Hepatocyte (in vitro differentiated cells): Measurements from ENCODE around the gene AZIN2.

Experiments
- EZH2 ChIP-seq: fragments of 200-600 bp; sonication (generic); IDR thresholded peaks from 2 replicates; pipeline ENCODE4 v1.6.1; 2016; ENCODE audit warnings: antibody characterized with exemption, mild to moderate bottlenecking, borderline replicate concordance
- TF ChIP-seq, protein P1 (sequence below): fragments of 200-600 bp; sonication (generic); IDR thresholded peaks from 2 replicates; pipeline ENCODE4 v1.5.1; 2016; ENCODE audit warnings: antibody characterized with exemption, mild to moderate bottlenecking; ENCODE audit not compliant: poor library complexity

- TF ChIP-seq, protein P1, sequence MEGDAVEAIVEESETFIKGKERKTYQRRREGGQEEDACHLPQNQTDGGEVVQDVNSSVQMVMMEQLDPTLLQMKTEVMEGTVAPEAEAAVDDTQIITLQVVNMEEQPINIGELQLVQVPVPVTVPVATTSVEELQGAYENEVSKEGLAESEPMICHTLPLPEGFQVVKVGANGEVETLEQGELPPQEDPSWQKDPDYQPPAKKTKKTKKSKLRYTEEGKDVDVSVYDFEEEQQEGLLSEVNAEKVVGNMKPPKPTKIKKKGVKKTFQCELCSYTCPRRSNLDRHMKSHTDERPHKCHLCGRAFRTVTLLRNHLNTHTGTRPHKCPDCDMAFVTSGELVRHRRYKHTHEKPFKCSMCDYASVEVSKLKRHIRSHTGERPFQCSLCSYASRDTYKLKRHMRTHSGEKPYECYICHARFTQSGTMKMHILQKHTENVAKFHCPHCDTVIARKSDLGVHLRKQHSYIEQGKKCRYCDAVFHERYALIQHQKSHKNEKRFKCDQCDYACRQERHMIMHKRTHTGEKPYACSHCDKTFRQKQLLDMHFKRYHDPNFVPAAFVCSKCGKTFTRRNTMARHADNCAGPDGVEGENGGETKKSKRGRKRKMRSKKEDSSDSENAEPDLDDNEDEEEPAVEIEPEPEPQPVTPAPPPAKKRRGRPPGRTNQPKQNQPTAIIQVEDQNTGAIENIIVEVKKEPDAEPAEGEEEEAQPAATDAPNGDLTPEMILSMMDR, result no peak
- TF ChIP-seq EZH2, result no peak
These were observed 13.5 kb downstream of the AZIN2 start for GRCh38 chr1:33094486-33094885.
